A549 (cell line): ENCODE results near the gene MACROD1.

ENCODE experiments used
- CTCF ChIP-seq: fragments of >200 bp; sonication (Bioruptor Twin); formaldehyde crosslinking; IDR thresholded peaks from 3 replicates; pipeline ENCODE4 v1.5.1; 2016
- ESRRA ChIP-seq: fragments of 150-350 bp; IDR thresholded peaks from 2 replicates; pipeline ENCODE4 v1.6.1; 2014; ENCODE audit warnings: mild to moderate bottlenecking, low read length, borderline replicate concordance
- POLR2A ChIP-seq: IDR thresholded peaks from 2 replicates; pipeline ENCODE4 v1.6.1; 2012; ENCODE audit warnings: mild to moderate bottlenecking, low read length
- RAD21 ChIP-seq, 2 experiments: fragments of >200 bp in 1 of 2; sonication (Bioruptor Twin) in 1 of 2; formaldehyde crosslinking in 1 of 2; IDR thresholded peaks in 1 of 2; conservative IDR thresholded peaks in 1 of 2; 2 replicates in 1 of 2; 3 replicates in 1 of 2; pipeline ENCODE4 v1.6.1; 2012 to 2018; ENCODE audit warnings: inconsistent platforms in 1 of 2
- USF2 ChIP-seq: fragments of 450-650 bp; IDR thresholded peaks from 2 replicates; pipeline ENCODE4 v1.6.1; 2014; ENCODE audit warnings: antibody characterized with exemption
- TF ChIP-seq, protein P1 (sequence below): IDR thresholded peaks from 2 replicates; pipeline ENCODE4 v1.6.1; 2012; ENCODE audit warnings: low read depth, borderline replicate concordance

GRCh38 chr11:64032050-64032449 is 133.9 kb downstream of the MACROD1 start:
- no peak for TF ChIP-seq CTCF
- TF ChIP-seq, protein P1, sequence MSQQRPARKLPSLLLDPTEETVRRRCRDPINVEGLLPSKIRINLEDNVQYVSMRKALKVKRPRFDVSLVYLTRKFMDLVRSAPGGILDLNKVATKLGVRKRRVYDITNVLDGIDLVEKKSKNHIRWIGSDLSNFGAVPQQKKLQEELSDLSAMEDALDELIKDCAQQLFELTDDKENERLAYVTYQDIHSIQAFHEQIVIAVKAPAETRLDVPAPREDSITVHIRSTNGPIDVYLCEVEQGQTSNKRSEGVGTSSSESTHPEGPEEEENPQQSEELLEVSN: no peak
- no peak for TF ChIP-seq USF2
- TF ChIP-seq RAD21 (conservative IDR thresholded peaks at IDR 0.05 in 1 of 2, IDR thresholded peaks at IDR 0.05 in 1 of 2): no peak
- TF ChIP-seq ESRRA: no peak
- no peak for TF ChIP-seq POLR2A
